Measurements from ENCODE around the gene ATAD3B.

DNA sequence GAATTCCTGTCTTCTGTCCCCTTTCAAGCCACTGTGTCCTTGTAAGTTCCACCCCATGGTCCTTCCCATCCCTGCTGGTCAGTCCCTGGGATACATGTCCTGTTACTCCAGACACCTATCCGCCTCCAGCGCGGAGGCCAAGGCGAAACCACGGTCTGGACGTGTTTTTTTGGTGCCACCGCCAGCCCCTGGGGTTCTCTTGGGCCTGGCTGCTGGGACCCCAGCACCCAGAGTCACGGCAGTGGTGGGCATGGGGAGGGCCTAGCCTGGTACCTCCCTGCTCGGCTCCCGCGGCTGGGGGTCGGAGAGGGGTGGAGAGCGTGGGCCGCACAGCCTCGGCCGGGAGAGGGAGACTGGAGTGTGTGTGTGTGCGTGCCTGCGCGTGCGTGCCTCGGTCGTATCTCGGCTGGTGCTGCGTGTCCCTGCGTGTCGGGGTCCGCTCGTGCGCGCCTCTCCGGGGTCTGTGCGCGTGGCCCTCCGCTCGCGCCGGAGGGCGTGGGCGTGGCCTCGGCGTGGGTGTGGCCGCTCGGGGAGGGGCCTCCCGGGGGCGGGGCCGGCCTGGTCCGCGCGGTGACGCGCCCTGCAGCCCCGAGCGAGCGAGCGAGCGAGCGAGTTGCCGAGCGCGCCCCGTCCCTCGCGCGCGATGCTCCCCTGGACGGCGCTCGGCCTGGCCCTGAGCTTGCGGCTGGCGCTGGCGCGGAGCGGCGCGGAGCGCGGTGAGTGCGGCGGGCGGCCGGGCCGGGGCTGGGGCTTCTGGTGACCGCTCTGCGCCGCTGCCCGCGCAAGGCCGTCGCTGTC, 36.3 kb upstream of the ATAD3B start, which contains the start of gene VWA1:
- TF ChIP-seq, protein P1, sequence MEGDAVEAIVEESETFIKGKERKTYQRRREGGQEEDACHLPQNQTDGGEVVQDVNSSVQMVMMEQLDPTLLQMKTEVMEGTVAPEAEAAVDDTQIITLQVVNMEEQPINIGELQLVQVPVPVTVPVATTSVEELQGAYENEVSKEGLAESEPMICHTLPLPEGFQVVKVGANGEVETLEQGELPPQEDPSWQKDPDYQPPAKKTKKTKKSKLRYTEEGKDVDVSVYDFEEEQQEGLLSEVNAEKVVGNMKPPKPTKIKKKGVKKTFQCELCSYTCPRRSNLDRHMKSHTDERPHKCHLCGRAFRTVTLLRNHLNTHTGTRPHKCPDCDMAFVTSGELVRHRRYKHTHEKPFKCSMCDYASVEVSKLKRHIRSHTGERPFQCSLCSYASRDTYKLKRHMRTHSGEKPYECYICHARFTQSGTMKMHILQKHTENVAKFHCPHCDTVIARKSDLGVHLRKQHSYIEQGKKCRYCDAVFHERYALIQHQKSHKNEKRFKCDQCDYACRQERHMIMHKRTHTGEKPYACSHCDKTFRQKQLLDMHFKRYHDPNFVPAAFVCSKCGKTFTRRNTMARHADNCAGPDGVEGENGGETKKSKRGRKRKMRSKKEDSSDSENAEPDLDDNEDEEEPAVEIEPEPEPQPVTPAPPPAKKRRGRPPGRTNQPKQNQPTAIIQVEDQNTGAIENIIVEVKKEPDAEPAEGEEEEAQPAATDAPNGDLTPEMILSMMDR (optimal IDR thresholded peaks at IDR 0.05 in 1 of 3, IDR thresholded peaks at IDR 0.05 in 1 of 3, conservative IDR thresholded peaks at IDR 0.05 in 1 of 3; ENCODE audit: extremely low read depth in 1 of 3, insufficient read depth in 2 of 3, low read length in 3 of 3) = no peak
- no peak for TF ChIP-seq EZH2 (IDR thresholded peaks at IDR 0.05; ENCODE audit: low read length)
